Astrocyte (in vitro differentiated cells and primary cell): ENCODE results near the gene GNRHR. TPM values are rescaled to one million over a fixed set of nuclear protein-coding genes. Genes with fewer than 3 reads are reported as not detected.

Experiments
- DNase-seq: peaks from one replicate; pipeline ENCODE4 v3.0.0-alpha.2; 2010; ENCODE audit warnings: low read depth
- FAIRE-seq: peaks from 2 replicates; lab custom pipeline; 2011; peaks lifted over from hg19 to GRCh38; lab: Jason Lieb, UNC
- H2AFZ ChIP-seq: 2 replicates; pipeline ENCODE4 v1.6.0; 2012; ENCODE audit warnings: low read depth, low read length, inconsistent platforms
- H3K27ac ChIP-seq: 2 replicates; pipeline ENCODE4 v1.5.1; 2011; ENCODE audit warnings: low read depth, low read length, inconsistent platforms
- H3K27me3 ChIP-seq: 2 replicates; pipeline ENCODE4 v1.6.0; 2011; ENCODE audit warnings: low read length, inconsistent platforms; ENCODE audit not compliant: insufficient read depth
- H3K36me3 ChIP-seq: 2 replicates; pipeline ENCODE4 v1.5.1; 2011; ENCODE audit warnings: low read length, inconsistent platforms; ENCODE audit not compliant: insufficient read depth
- H3K4me1 ChIP-seq: 2 replicates; pipeline ENCODE4 v1.5.1; 2011; ENCODE audit warnings: low read length, inconsistent platforms; ENCODE audit not compliant: insufficient read depth
- H3K4me2 ChIP-seq: 2 replicates; pipeline ENCODE4 v1.6.0; 2012; ENCODE audit warnings: low read length, inconsistent platforms
- H3K4me3 ChIP-seq: 2 replicates; pipeline ENCODE4 v1.5.1; 2011; ENCODE audit warnings: low read depth, mild to moderate bottlenecking, low read length, inconsistent platforms; ENCODE audit not compliant: insufficient read depth
- H3K79me2 ChIP-seq: 2 replicates; pipeline ENCODE4 v1.6.0; 2012; ENCODE audit warnings: mild to moderate bottlenecking, low read length, inconsistent platforms; ENCODE audit not compliant: insufficient read depth
- H3K9ac ChIP-seq: 2 replicates; pipeline ENCODE4 v1.6.0; 2012; ENCODE audit warnings: mild to moderate bottlenecking, low read length, inconsistent platforms
- H3K9me3 ChIP-seq: 2 replicates; pipeline ENCODE4 v1.5.1; 2012; ENCODE audit warnings: low read depth, mild to moderate bottlenecking, low read length, inconsistent platforms; ENCODE audit not compliant: insufficient read depth
- H4K20me1 ChIP-seq: 2 replicates; pipeline ENCODE4 v1.6.0; 2012; ENCODE audit warnings: low read length, inconsistent platforms; ENCODE audit not compliant: insufficient read depth
- H3K27ac Mint-ChIP-seq: one replicate; pipeline ENCODE4 v1.8.0; 2021; ENCODE audit warnings: mild to moderate bottlenecking, mixed read lengths; ENCODE audit not compliant: unreplicated experiment
- H3K27me3 Mint-ChIP-seq: one replicate; pipeline ENCODE4 v1.8.0; 2021; ENCODE audit warnings: low read depth, mixed read lengths; ENCODE audit not compliant: unreplicated experiment
- H3K36me3 Mint-ChIP-seq: one replicate; pipeline ENCODE4 v1.8.0; 2021; ENCODE audit warnings: low read depth, mixed read lengths; ENCODE audit not compliant: unreplicated experiment
- H3K4me1 Mint-ChIP-seq: one replicate; pipeline ENCODE4 v1.8.0; 2021; ENCODE audit warnings: low read depth, mixed read lengths; ENCODE audit not compliant: unreplicated experiment
- H3K4me3 Mint-ChIP-seq: one replicate; pipeline ENCODE4 v1.8.0; 2021; ENCODE audit warnings: mild to moderate bottlenecking, moderate library complexity, mixed read lengths; ENCODE audit not compliant: unreplicated experiment
- H3K9me3 Mint-ChIP-seq: one replicate; pipeline ENCODE4 v1.8.0; 2021; ENCODE audit warnings: mild to moderate bottlenecking, mixed read lengths; ENCODE audit not compliant: unreplicated experiment
- EZH2 ChIP-seq: IDR thresholded peaks from 2 replicates; pipeline ENCODE4 v1.6.1; 2012; ENCODE audit warnings: mild to moderate bottlenecking, low read length, inconsistent platforms; ENCODE audit not compliant: insufficient read depth
- total RNA-seq: library from RNA; stranded (reverse); gene quantifications from 2 replicates; pipeline ENCODE4 v1.2.1, GENCODE V29; 2021
- TF ChIP-seq, protein P1 (sequence below): IDR thresholded peaks from 2 replicates; pipeline ENCODE4 v1.5.1; 2011; ENCODE audit warnings: low read depth, mild to moderate bottlenecking, inconsistent platforms, low read length, moderate library complexity; ENCODE audit not compliant: insufficient read depth

GNRHR gene
- total RNA-seq, 1 donor from 2014 or later: not detected

DNA sequence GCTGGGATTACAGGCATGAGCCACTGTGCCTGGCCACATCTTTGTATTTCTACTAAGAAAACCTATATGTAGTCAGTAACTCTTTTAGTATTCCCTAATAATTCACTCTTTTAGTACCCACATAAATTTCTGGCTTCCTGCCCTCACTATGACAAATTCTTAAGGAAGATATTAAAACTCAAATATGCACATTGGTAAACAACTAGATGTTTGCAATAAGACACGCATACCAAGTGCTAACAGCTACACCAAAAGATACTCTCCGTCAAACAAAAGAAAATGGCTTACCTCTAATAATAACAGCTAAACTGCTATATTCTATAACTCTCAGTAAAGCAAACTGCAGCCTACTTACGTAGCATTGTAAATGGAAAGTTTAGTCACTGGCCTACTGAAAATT is 59.5 kb downstream of the GNRHR start:
- Histone ChIP-seq H3K27me3 (no peaks in the 10 kb centered on the region), H3K27ac (no peak overlapping the region), H3K4me1 (no peaks in the 10 kb centered on the region), H3K79me2 (peaks cover 85% of the 10 kb centered on the region), H3K4me3 (no peak overlapping the region), H2AFZ (no peak overlapping the region), H3K36me3 (peaks cover 17% of the 10 kb centered on the region), H3K9ac (no peak overlapping the region), H3K9me3 (no peaks in the 10 kb centered on the region), H4K20me1 (peaks cover 28% of the 10 kb centered on the region), H3K4me2 (no peak overlapping the region)
- Mint-ChIP-seq H3K4me1 (peaks cover 11% of the 10 kb centered on the region), H3K27ac (no peak overlapping the region), H3K27me3 (no peaks in the 10 kb centered on the region), H3K36me3 (peaks cover 15% of the 10 kb centered on the region), H3K9me3 (peaks cover 3% of the 10 kb centered on the region), H3K4me3 (no peak overlapping the region)
- TF ChIP-seq EZH2: no peak
- TF ChIP-seq, protein P1, sequence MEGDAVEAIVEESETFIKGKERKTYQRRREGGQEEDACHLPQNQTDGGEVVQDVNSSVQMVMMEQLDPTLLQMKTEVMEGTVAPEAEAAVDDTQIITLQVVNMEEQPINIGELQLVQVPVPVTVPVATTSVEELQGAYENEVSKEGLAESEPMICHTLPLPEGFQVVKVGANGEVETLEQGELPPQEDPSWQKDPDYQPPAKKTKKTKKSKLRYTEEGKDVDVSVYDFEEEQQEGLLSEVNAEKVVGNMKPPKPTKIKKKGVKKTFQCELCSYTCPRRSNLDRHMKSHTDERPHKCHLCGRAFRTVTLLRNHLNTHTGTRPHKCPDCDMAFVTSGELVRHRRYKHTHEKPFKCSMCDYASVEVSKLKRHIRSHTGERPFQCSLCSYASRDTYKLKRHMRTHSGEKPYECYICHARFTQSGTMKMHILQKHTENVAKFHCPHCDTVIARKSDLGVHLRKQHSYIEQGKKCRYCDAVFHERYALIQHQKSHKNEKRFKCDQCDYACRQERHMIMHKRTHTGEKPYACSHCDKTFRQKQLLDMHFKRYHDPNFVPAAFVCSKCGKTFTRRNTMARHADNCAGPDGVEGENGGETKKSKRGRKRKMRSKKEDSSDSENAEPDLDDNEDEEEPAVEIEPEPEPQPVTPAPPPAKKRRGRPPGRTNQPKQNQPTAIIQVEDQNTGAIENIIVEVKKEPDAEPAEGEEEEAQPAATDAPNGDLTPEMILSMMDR: no peak
- no peak for DNase-seq
- FAIRE-seq: no peak

DNA sequence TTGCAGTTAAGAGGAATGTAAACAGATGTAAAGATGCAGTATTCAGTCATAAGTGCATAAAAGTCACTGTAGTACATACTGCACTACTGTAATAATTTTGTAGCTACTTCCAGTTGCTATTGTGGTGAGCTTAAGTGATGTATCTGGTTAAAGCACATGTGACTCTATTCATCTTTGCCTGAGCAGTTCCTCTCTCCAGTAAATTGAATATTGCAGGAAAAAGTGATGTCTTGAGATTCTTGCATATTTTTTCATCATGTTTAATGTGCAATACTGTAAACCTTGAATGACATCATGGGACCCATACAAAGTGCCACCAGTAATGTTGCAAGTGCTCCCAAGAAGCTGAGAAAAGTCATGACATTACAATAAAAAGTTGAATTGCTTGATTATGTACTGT is 62.9 kb downstream of the GNRHR start:
- Mint-ChIP-seq H3K9me3 (peaks cover 3% of the 10 kb centered on the region), H3K27ac (no peak overlapping the region), H3K36me3 (peaks cover 17% of the 10 kb centered on the region), H3K4me1 (peaks cover 8% of the 10 kb centered on the region), H3K27me3 (no peaks in the 10 kb centered on the region), H3K4me3 (no peak overlapping the region)
- Histone ChIP-seq H3K79me2 (peaks cover 75% of the 10 kb centered on the region), H3K4me1 (no peaks in the 10 kb centered on the region), H3K4me3 (no peak overlapping the region), H3K9me3 (no peaks in the 10 kb centered on the region), H3K9ac (no peak overlapping the region), H3K4me2 (no peak overlapping the region), H3K27me3 (no peaks in the 10 kb centered on the region), H3K27ac (no peak overlapping the region), H2AFZ (no peak overlapping the region), H3K36me3 (peaks cover 17% of the 10 kb centered on the region), H4K20me1 (peaks cover 31% of the 10 kb centered on the region)
- FAIRE-seq (no peak), DNase-seq (no peak)
- no peak for TF ChIP-seq EZH2
- TF ChIP-seq, protein P1: no peak

Other genes starting within 250 kb of the GNRHR start
- gene CENPC, start 208.9 kb downstream of the GNRHR start, total RNA-seq: 10.0 and 13.4 TPM in 2 replicates
- gene STAP1, start 195.7 kb downstream of the GNRHR start, total RNA-seq: not detected in 2 replicates
- 141 and 142 TPM in 2 replicates for gene UBA6, start 53.2 kb downstream of the GNRHR start, total RNA-seq
- not detected in 2 replicates for gene TMPRSS11D, start 129.6 kb upstream of the GNRHR start, total RNA-seq
- not detected in 2 replicates for gene TMPRSS11A, start 209.1 kb upstream of the GNRHR start, total RNA-seq